ENCODE results near the gene RNF222. TPM values are rescaled to one million over a fixed set of nuclear protein-coding genes. Genes with fewer than 3 reads are reported as not detected.
"Not testable (repeated sequence)": the region's sequence is repeated elsewhere in the genome, so short reads cannot be mapped to it uniquely, and the experiment has no call there.

The RNF222 gene
- total RNA-seq, 1 experiment from 2014 or later: not detected

DNA sequence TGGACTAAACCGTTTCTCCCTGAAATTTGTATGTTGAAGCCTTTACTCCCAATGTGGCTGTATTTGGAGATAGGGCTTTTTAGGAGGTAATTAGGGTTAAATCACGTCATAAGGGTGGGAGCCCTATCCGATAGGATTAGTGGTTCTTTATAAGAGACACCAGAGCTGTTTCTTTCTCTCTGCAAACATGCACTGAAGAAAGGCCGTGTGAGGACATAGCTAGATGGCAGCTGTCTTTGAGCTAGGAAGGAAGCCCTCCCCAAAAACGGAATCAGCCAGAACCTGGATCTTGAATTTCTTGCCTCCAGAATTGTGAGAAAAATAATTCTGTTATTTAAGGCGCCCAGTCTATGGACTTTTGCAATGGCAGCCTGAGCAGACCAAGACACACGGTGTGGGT, 43.9 kb downstream of the RNF222 start:
- ChIA-PET CTCF (no interaction called here), POLR2A (no interaction called here)
- Mint-ChIP-seq H3K36me3 (ENCODE audit: insufficient read depth, unreplicated experiment) (no peaks in the 10 kb centered on the region), H3K27me3 (ENCODE audit: insufficient read depth, unreplicated experiment) (no peaks in the 10 kb centered on the region), H3K9me3 (ENCODE audit: unreplicated experiment) (no peaks in the 10 kb centered on the region), H3K4me3 (ENCODE audit: unreplicated experiment) (no peak overlapping the region), H3K4me1 (ENCODE audit: low read depth, unreplicated experiment) (no peaks in the 10 kb centered on the region), H3K27ac (ENCODE audit: unreplicated experiment) (no peak overlapping the region)
- no peak for TF ChIP-seq CTCF (IDR thresholded peaks at IDR 0.05; ENCODE audit: insufficient read depth in 1 of 2, low read depth in 1 of 2, low read length in 1 of 2, severe bottlenecking in 1 of 2, unreplicated experiment in 1 of 2)
- no peak overlapping the region for H3K4me3 ChIP-seq (ENCODE audit: low read depth, low read length)
- BruUV-seq (replicated peaks): no TSS peak
- H3K27me3 ChIP-seq (replicated peaks; ENCODE audit: control insufficient read depth, insufficient read depth, low read length): no peaks in the 10 kb centered on the region
- H3K4me1 ChIP-seq: no peaks in the 10 kb centered on the region
- H3K9me3 ChIP-seq: no peaks in the 10 kb centered on the region
- no peaks in the 10 kb centered on the region for H3K36me3 ChIP-seq (ENCODE audit: control insufficient read depth, insufficient read depth, low read length)
- DNase-seq: no peak
- intact Hi-C loops (cut with micrococcal nuclease; ENCODE audit: unreplicated experiment): no loop called here

DNA sequence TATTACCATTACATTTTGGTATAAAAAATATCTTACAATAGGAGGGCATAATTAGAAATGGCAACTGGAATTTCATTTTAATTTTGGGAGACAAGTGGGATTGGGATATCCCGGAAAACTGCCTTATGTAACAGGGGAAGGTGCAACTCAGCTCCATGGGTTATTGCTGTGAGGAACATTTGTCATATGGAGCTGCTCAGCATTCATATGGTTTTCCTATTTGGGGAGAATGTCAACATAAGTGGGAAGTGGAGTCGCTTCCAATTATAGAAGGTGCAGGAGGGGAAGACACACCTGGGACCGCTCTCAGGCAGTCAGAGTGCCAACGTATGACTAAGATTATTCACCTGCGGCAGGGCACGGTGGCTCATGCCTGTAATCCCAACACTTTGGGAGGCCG, 47.3 kb downstream of the RNF222 start:
- ChIA-PET POLR2A (no interaction called here), CTCF (no interaction called here)
- Mint-ChIP-seq H3K27ac (ENCODE audit: unreplicated experiment) (no peak overlapping the region), H3K4me3 (ENCODE audit: unreplicated experiment) (no peak overlapping the region), H3K36me3 (ENCODE audit: insufficient read depth, unreplicated experiment) (no peaks in the 10 kb centered on the region), H3K27me3 (ENCODE audit: insufficient read depth, unreplicated experiment) (no peaks in the 10 kb centered on the region), H3K9me3 (ENCODE audit: unreplicated experiment) (no peaks in the 10 kb centered on the region), H3K4me1 (ENCODE audit: low read depth, unreplicated experiment) (no peaks in the 10 kb centered on the region)
- no peaks in the 10 kb centered on the region for H3K4me1 ChIP-seq
- H3K36me3 ChIP-seq (ENCODE audit: control insufficient read depth, insufficient read depth, low read length): no peaks in the 10 kb centered on the region
- H3K9me3 ChIP-seq: no peaks in the 10 kb centered on the region
- no peak for TF ChIP-seq CTCF (IDR thresholded peaks at IDR 0.05; ENCODE audit: insufficient read depth in 1 of 2, low read depth in 1 of 2, low read length in 1 of 2, severe bottlenecking in 1 of 2, unreplicated experiment in 1 of 2)
- H3K27me3 ChIP-seq (replicated peaks; ENCODE audit: control insufficient read depth, insufficient read depth, low read length): no peaks in the 10 kb centered on the region
- intact Hi-C loops (cut with micrococcal nuclease; ENCODE audit: unreplicated experiment): no loop called here
- no peak overlapping the region for H3K4me3 ChIP-seq (ENCODE audit: low read depth, low read length)
- BruUV-seq (replicated peaks): no TSS peak
- no peak for DNase-seq

DNA sequence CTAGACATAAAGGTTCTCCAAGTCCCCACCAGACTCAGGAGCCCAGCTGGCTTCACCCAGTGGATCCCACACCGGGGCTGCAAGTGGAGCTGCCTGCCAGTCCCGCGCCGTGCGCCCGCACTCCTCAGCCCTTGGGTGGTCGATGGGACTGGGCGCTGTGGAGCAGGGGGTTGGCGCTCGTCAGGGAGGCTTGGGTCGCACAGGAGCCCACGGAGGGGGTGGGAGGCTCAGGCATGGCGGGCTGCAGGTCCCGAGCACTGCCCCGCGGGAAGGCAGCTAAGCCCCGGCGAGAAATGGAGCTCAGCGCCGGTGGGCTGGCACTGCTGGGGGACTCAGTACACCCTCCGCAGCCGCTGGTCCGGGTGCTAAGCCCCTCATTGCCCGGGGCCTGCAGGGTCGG, 50.6 kb downstream of the RNF222 start:
- H3K9me3 Mint-ChIP-seq (ENCODE audit: unreplicated experiment); intact Hi-C loops (cut with micrococcal nuclease; ENCODE audit: unreplicated experiment); CTCF ChIA-PET; H3K4me3 ChIP-seq (ENCODE audit: low read depth, low read length); H3K27me3 ChIP-seq (replicated peaks; ENCODE audit: control insufficient read depth, insufficient read depth, low read length); DNase-seq; H3K4me1 Mint-ChIP-seq (ENCODE audit: low read depth, unreplicated experiment); H3K27ac Mint-ChIP-seq (ENCODE audit: unreplicated experiment); H3K27me3 Mint-ChIP-seq (ENCODE audit: insufficient read depth, unreplicated experiment); BruUV-seq (replicated peaks); H3K36me3 Mint-ChIP-seq (ENCODE audit: insufficient read depth, unreplicated experiment); POLR2A ChIA-PET; H3K4me3 Mint-ChIP-seq (ENCODE audit: unreplicated experiment); H3K4me1 ChIP-seq; H3K36me3 ChIP-seq (ENCODE audit: control insufficient read depth, insufficient read depth, low read length); H3K9me3 ChIP-seq: not testable (repeated sequence)

DNA sequence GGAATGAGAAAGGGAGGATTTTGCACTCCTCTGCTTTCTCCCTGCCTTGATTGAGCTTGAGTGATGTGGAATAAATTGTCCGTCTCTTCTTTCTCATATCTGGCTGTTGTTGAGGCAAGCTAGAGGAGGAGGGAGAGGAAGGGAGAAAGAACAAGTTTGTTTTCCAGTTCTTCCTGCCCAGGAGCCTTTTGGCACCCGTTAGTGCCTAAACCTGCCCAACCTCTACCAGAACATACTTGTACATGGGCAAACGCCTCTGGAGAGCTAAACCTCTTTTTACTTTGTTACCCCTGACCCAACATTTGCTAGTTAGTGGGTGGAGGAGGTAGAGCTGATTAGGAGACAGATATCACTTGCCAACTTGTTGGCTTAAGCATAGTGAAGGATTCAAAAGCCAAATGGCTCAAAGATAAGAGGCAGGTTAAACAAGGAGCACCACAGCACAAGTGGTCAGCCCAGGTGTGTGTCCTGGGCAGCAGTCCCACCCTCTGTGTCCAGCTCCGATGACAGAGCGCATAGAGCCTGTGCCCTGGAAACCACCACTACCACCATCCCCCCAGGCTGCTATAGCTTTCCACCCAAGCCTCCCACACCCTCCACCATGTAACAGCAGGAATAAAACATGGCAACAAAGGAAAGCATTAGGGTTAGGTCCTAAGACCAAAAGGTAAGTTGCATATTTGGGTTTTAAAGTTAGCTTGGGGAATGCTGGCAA, 51.5 kb downstream of the RNF222 start:
- no peak for TF ChIP-seq CTCF (IDR thresholded peaks at IDR 0.05; ENCODE audit: insufficient read depth in 1 of 2, low read depth in 1 of 2, low read length in 1 of 2, severe bottlenecking in 1 of 2, unreplicated experiment in 1 of 2)
- ChIA-PET CTCF (no interaction called here), POLR2A (no interaction called here)
- no peak overlapping the region for H3K27ac Mint-ChIP-seq (ENCODE audit: unreplicated experiment)
- no peak overlapping the region for H3K4me3 Mint-ChIP-seq (ENCODE audit: unreplicated experiment)
- no TSS peak for BruUV-seq (replicated peaks)
- no peaks in the 10 kb centered on the region for H3K9me3 Mint-ChIP-seq (ENCODE audit: unreplicated experiment)
- H3K36me3 Mint-ChIP-seq (ENCODE audit: insufficient read depth, unreplicated experiment): no peaks in the 10 kb centered on the region
- H3K4me3 ChIP-seq (ENCODE audit: low read depth, low read length): no peak overlapping the region
- intact Hi-C loops (cut with micrococcal nuclease; ENCODE audit: unreplicated experiment): no loop called here
- no peaks in the 10 kb centered on the region for H3K9me3 ChIP-seq
- H3K4me1 ChIP-seq: no peaks in the 10 kb centered on the region
- no peaks in the 10 kb centered on the region for H3K36me3 ChIP-seq (ENCODE audit: control insufficient read depth, insufficient read depth, low read length)
- H3K4me1 Mint-ChIP-seq (ENCODE audit: low read depth, unreplicated experiment): no peaks in the 10 kb centered on the region
- DNase-seq: no peak
- no peaks in the 10 kb centered on the region for H3K27me3 ChIP-seq (replicated peaks; ENCODE audit: control insufficient read depth, insufficient read depth, low read length)
- no peaks in the 10 kb centered on the region for H3K27me3 Mint-ChIP-seq (ENCODE audit: insufficient read depth, unreplicated experiment)
